Omental fat pad (tissue), 4 donors: ENCODE data around the gene CXCL10. TPM values are rescaled to one million over a fixed set of nuclear protein-coding genes. Genes with fewer than 3 reads are reported as not detected.

ENCODE experiments used
- ATAC-seq: fragments of 150-250 bp; one replicate; pipeline ENCODE4 v1.9.1; 2016; ENCODE audit warnings: mild to moderate bottlenecking, moderate library complexity; ENCODE audit not compliant: low FRiP score
- DNase-seq: peaks from one replicate; pipeline ENCODE4 v3.0.0-alpha.2; 2019; ENCODE audit warnings: low spot score
- total RNA-seq, 4 donors: library from RNA; depleted of rRNA; stranded (reverse); fragments of >200 nt; gene quantifications; one replicate each; pipeline ENCODE4 v1.1.0, GENCODE V29; 2016
- TF ChIP-seq, protein P1 (sequence below), 3 donors: fragments of 450-650 bp; IDR thresholded peaks; one replicate each; pipeline ENCODE4 v1.5.1; 2016 to 2017; ENCODE audit warnings: antibody characterized with exemption in 3 of 3, mild to moderate bottlenecking in 3 of 3, moderate library complexity in 2 of 3

The CXCL10 gene
- total RNA-seq, 4 donors from 2014 or later = 0.46 to 3.5 (median 1.7) TPM; not detected in 1

DNA sequence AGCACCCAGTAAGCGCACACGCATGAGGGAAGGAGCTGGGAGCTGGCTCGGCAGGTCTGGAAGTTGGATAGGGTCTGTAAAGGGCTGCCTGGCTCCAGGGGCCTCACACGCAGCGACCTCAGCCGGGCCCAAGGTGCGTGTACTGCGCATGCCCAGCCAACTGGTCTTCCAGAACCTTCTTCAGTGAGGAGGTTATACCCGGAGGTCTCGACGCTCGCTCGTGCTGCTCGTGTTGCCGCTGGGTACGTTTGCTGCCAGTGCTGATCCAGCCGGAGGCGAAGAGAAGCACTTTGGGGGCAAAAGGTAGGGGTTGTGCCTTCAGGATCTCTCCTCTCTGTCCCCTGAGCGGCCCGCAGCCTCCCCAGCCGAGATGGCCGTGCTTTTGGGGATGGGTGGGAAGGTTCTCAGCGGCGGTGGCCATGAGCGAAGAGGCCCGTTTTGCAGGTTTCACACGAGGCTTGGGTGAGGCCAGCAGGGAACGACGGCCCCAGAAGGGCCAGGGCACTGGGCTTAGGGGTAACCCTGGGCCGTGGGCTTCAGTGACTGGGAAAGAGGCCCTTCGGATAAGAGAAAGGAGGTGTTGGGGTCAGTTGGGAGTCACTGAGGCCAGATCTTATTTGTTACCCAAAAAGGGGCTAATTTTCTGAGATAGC lies 12.2 kb downstream of the CXCL10 start:
- peak; percentile 26 for ATAC-seq
- DNase-seq = no peak
- TF ChIP-seq, protein P1, sequence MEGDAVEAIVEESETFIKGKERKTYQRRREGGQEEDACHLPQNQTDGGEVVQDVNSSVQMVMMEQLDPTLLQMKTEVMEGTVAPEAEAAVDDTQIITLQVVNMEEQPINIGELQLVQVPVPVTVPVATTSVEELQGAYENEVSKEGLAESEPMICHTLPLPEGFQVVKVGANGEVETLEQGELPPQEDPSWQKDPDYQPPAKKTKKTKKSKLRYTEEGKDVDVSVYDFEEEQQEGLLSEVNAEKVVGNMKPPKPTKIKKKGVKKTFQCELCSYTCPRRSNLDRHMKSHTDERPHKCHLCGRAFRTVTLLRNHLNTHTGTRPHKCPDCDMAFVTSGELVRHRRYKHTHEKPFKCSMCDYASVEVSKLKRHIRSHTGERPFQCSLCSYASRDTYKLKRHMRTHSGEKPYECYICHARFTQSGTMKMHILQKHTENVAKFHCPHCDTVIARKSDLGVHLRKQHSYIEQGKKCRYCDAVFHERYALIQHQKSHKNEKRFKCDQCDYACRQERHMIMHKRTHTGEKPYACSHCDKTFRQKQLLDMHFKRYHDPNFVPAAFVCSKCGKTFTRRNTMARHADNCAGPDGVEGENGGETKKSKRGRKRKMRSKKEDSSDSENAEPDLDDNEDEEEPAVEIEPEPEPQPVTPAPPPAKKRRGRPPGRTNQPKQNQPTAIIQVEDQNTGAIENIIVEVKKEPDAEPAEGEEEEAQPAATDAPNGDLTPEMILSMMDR (IDR thresholded peaks at IDR 0.05) = no peak

DNA sequence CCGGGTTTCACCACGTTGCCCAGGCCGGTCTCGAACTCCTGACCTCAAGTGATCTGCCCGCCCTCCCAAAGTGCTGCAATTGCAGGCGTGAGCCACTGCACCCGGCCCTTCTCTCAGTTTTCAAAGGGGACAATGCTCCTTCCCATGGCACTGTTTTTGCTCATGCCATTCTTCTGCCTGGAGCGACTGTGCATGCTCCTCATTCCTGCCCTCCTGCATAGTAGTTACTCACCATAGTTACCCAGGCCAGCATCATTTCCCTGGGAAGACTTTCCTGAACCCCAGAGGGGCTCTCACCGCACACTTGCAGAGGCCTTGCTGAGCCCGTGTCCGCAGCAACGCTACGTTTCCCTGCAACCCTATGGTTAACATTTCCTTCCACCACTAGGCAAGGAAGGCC lies 12.7 kb downstream of the CXCL10 start:
- no peak for ATAC-seq
- no peak for DNase-seq
- TF ChIP-seq, protein P1 (IDR thresholded peaks at IDR 0.05) = no peak

DNA sequence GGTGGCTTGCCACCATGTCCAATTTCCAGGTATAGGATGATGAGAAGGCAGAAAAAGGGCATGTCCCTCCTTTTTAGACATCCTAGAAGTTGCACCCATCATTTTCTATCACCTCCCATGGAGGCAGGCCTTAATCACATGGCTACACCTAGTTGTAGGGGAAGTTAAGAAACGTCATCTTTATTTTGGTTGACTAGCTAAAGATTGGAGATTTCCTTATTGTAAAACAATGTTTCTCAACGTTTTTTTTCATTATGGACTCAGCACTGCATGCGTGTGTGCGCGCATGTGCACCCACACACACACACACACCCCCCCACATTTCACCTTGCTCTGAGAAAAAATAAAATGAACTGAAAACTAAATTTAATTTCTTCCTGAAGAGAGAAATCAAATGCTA lies 14.0 kb downstream of the CXCL10 start:
- ATAC-seq (no peak), DNase-seq (no peak)
- TF ChIP-seq, protein P1 (IDR thresholded peaks at IDR 0.05) = no peak

DNA sequence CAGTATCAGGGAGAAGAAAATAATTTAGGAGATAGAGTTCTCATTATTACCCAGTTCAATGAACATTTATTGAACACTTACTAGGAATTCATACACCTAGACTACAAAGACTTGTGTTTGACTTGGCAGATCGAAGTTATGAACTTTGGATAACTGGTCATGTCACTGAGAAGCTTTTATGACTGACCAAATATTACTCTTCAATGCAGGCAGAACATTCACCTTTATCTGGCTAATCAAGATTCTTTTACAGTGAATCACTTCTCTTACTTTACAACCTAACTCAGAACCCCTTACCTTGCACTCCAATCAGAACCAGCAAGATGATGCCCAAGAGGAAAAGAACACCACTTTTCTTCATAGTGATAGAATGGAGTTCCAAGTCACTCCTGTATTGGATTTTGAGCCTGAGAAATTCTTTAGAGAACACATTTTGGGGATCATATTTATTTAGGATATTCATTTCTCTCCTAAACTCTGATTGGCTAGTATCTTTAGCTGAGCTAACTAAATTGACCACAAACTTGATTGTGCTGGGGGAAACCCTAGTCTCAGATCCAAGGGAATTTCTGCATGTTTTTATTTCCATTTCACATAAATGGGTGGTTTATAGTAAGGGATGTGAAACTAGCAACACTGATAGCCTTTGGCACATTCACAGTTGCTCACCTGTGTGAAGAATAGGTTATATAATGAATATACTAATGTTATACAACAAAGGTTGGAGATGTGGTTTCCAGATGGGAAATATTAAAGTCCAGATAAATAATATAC lies 16.0 kb downstream of the CXCL10 start, which contains the start of gene CXCL9:
CXCL9 (minus strand) TSS at position 421 of the 774 bp plus-strand sequence; CDS start at position 361, 60 bp downstream.
- no peak for ATAC-seq
- TF ChIP-seq, protein P1 (IDR thresholded peaks at IDR 0.05) = no peak
- DNase-seq = no peak

DNA sequence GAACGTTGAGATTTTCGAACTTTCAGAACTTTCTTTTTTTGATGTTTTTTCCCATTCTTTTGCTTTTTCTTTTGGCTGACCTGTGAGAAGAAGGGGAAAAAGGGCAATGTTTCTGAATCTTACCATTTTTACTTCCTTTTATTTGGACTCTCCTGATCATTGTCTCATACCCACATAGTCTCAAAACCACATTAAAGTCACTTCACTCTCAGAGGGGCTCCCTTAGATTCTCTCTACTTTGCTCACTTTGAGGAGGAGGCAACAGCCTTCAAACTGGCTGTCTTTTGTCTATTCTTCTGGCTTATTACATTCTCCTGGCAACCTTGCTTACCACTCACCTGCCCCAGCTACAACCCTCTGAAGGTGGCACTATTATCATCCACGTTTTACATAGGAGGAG lies 19.7 kb downstream of the CXCL10 start:
- DNase-seq = no peak
- no peak for ATAC-seq
- TF ChIP-seq, protein P1 (IDR thresholded peaks at IDR 0.05) = no peak

DNA sequence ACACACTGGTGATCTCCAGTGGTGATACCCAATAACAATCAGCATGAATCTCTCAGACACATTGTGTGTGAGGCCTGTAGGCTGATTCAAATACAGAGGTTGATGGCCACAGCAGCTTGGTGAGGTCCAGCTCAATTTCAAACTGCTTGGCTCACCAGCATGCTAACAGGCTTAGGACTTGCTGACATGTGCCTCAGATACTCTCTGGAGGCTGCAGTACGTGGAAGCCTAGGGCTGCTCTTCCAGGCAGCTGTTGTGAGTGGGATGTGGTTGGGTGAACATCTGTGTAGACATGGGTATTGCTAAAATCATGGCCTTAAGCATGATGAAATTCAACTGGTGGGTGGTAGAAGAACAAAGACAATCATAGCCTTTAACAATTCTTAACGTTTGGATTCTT lies 20.3 kb downstream of the CXCL10 start:
- no peak for ATAC-seq
- no peak for DNase-seq
- TF ChIP-seq, protein P1 (IDR thresholded peaks at IDR 0.05) = no peak
